MM.1S (cell line): ENCODE measurements around the gene LYZL1.

Experiments used
- EZH2phosphoT487 ChIP-seq: fragments of 300-600 bp; sonication (generic); IDR thresholded peaks from 2 replicates; pipeline ENCODE4 v1.6.1; 2018; ENCODE audit warnings: antibody characterized with exemption, low read length
- TF ChIP-seq, protein P1 (sequence below): fragments of 300-600 bp; sonication (generic); IDR thresholded peaks from 2 replicates; pipeline ENCODE4 v1.5.1; 2016; ENCODE audit warnings: antibody characterized with exemption, low read length, mixed read lengths

DNA sequence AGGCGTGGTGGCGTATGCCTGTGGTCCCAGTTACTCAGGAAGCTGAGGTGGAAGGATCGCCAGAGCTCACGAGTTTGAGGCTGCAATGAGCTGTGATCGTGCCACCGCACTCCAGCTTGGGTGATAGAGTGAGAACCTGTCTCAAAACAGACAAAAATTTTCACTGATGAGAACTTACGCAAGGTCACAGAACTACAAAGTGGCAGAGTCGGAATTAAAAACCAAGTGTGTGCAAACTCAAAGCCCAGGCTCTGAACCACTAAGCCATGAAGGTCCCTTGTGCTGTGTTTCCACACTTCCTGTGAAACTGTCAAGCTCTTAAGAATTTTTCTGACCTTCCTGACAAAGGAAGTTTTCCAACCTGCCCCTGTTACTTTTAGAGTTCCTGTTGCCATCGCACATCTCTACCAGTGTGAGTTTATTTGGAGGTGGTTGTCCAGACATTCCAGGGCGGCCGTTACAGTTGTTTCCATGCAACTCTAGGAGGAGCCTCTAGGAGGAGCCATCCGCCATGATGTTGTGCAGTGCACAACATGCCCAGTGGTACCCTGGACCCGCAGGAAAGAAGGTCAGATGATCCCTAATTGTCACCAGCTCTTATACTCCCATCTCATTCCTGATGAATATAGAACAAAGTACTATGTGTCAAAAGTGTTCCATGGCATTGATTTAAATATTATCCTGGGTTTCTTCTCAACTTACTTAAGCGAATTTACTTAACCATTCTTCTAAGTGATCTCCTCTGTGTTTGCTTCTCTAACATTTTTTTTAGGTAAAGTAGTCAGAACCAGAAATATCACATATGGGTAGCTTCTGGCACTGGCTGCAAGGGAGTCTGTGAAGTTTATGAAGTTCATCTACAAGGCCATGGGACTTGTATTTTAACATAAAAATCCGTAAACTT is 49.0 kb upstream of the LYZL1 start:
- TF ChIP-seq, protein P1, sequence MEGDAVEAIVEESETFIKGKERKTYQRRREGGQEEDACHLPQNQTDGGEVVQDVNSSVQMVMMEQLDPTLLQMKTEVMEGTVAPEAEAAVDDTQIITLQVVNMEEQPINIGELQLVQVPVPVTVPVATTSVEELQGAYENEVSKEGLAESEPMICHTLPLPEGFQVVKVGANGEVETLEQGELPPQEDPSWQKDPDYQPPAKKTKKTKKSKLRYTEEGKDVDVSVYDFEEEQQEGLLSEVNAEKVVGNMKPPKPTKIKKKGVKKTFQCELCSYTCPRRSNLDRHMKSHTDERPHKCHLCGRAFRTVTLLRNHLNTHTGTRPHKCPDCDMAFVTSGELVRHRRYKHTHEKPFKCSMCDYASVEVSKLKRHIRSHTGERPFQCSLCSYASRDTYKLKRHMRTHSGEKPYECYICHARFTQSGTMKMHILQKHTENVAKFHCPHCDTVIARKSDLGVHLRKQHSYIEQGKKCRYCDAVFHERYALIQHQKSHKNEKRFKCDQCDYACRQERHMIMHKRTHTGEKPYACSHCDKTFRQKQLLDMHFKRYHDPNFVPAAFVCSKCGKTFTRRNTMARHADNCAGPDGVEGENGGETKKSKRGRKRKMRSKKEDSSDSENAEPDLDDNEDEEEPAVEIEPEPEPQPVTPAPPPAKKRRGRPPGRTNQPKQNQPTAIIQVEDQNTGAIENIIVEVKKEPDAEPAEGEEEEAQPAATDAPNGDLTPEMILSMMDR, result no peak
- TF ChIP-seq EZH2phosphoT487, result no peak
